ENCODE measurements around the gene TMBIM1. TPM values are rescaled to one million over a fixed set of nuclear protein-coding genes. Genes with fewer than 3 reads are reported as not detected.

The TMBIM1 gene
- total and polyA plus RNA-seq, 5 experiments from 2014 or later, result 75.8 to 114 (median 95.1) TPM

- Mint-ChIP-seq H3K27me3 (no peaks in the 10 kb centered on the region), H3K4me1 (peaks cover 9 to 19% (median 16%) of the 10 kb centered on the region in 4 donors), H3K4me3 (no peak overlapping the region), H3K27ac (peak overlapping the region in 3 of 10 donors; percentile 6 to 34 (median 33)), H3K36me3 (no peaks in the 10 kb centered on the region), H3K9me3 (no peaks in the 10 kb centered on the region)
- DNase-seq (no peak), ATAC-seq (no peak)
- POLR2A ChIA-PET, result interaction anchor here (0.8 to 4.8 kb wide), 8 partner anchors 12 to 91 kb away, joined by 3 to 27 read pairs (median 3); partner anchors contain the start of genes AAMP, CATIP and PNKD
Measured at GRCh38 chr2:218298314-218298875, 6.1 kb upstream of the TMBIM1 start.

- DNase-seq (no peak), ATAC-seq (no peak)
- Mint-ChIP-seq H3K27ac (peak overlapping the region in 1 of 10 donors; percentile 68), H3K36me3 (no peaks in the 10 kb centered on the region), H3K4me1 (peaks cover 9 to 28% (median 25%) of the 10 kb centered on the region in 4 donors), H3K27me3 (no peaks in the 10 kb centered on the region), H3K9me3 (no peaks in the 10 kb centered on the region), H3K4me3 (no peak overlapping the region)
- POLR2A ChIA-PET, result interaction anchor here (0.6 to 4.8 kb wide), 5 partner anchors 11 to 356 kb away, joined by 3 to 27 read pairs (median 12); partner anchors contain the start of genes AAMP, CATIP and PNKD
Measured at GRCh38 chr2:218296847-218297246, 4.5 kb upstream of the TMBIM1 start.

- Mint-ChIP-seq H3K27ac (no peak overlapping the region), H3K4me3 (no peak overlapping the region), H3K4me1 (peaks cover 12 to 28% (median 24%) of the 10 kb centered on the region in 4 donors), H3K36me3 (no peaks in the 10 kb centered on the region), H3K9me3 (no peaks in the 10 kb centered on the region), H3K27me3 (no peaks in the 10 kb centered on the region)
- POLR2A ChIA-PET, result interaction anchor here (0.6 to 4.8 kb wide), 6 partner anchors 10 to 357 kb away, joined by 3 to 27 read pairs (median 8); partner anchors contain the start of genes AAMP, CATIP and PNKD
- ATAC-seq, result no peak
- no peak for DNase-seq
Measured at GRCh38 chr2:218296200-218296599, 3.9 kb upstream of the TMBIM1 start.

GRCh38 chr2:218295029-218295428 lies 2.7 kb upstream of the TMBIM1 start:
- ATAC-seq (no peak), DNase-seq (peak in 1 of 10 donors; percentile 19)
- Mint-ChIP-seq H3K27me3 (no peaks in the 10 kb centered on the region), H3K9me3 (no peaks in the 10 kb centered on the region), H3K36me3 (no peaks in the 10 kb centered on the region), H3K4me3 (no peak overlapping the region), H3K27ac (peak overlapping the region in 2 of 10 donors; percentile 19 to 21), H3K4me1 (peaks cover 19 to 38% (median 33%) of the 10 kb centered on the region in 4 donors)
- POLR2A ChIA-PET, result interaction anchor here (0.8 to 4.8 kb wide), 4 partner anchors 22 to 101 kb away, joined by 3 to 27 read pairs (median 10); partner anchors contain the start of genes AAMP, CATIP and PNKD

- ATAC-seq, result no peak
- peaks cover 22 to 43% (median 38%) of the 10 kb centered on the region in 4 donors for H3K4me1 Mint-ChIP-seq
- H3K27ac Mint-ChIP-seq, result peak overlapping the region in 6 of 10 donors; percentile 25 to 67 (median 38)
- no peaks in the 10 kb centered on the region for H3K36me3 Mint-ChIP-seq
- no peaks in the 10 kb centered on the region for H3K27me3 Mint-ChIP-seq
- peak in 1 of 10 donors; percentile 14 for DNase-seq
- no peak overlapping the region for H3K4me3 Mint-ChIP-seq
- no peaks in the 10 kb centered on the region for H3K9me3 Mint-ChIP-seq
- POLR2A ChIA-PET, result interaction anchor here (0.6 to 1.0 kb wide), 2 partner anchors 74 to 105 kb away, joined by 3 read pairs; partner anchors contain the start of gene CTDSP1
Measured at GRCh38 chr2:218294430-218295022, 2.2 kb upstream of the TMBIM1 start.

- peaks cover 25 to 50% (median 44%) of the 10 kb centered on the region in 4 donors for H3K4me1 Mint-ChIP-seq
- ATAC-seq, result no peak
- no peaks in the 10 kb centered on the region for H3K9me3 Mint-ChIP-seq
- peak overlapping the region in 5 of 10 donors; percentile 22 to 52 (median 24) for H3K4me3 Mint-ChIP-seq
- peak in 1 of 10 donors; percentile 45 for DNase-seq
- H3K27me3 Mint-ChIP-seq, result no peaks in the 10 kb centered on the region
- peak overlapping the region in 8 of 10 donors; percentile 36 to 96 (median 67) for H3K27ac Mint-ChIP-seq
- no peaks in the 10 kb centered on the region for H3K36me3 Mint-ChIP-seq
- POLR2A ChIA-PET, result interaction anchor here (0.6 to 4.1 kb wide), 9 partner anchors 19 to 116 kb away, joined by 3 to 34 read pairs (median 4); partner anchors contain the start of gene CTDSP1
Measured at GRCh38 chr2:218293715-218294429, 1.6 kb upstream of the TMBIM1 start.

GRCh38 chr2:218291318-218292047 lies 820 bp downstream of the TMBIM1 start:
- DNase-seq (peak in 1 of 10 donors; percentile 20), ATAC-seq (peak in 1 of 2 donors; percentile 1)
- Mint-ChIP-seq H3K27me3 (no peaks in the 10 kb centered on the region), H3K4me3 (peak overlapping the region; percentile 87 to 99 (median 96)), H3K27ac (peak overlapping the region; percentile 97 to 99 (median 98)), H3K36me3 (peaks cover 0 to 2% (median 0%) of the 10 kb centered on the region in 3 donors), H3K9me3 (no peaks in the 10 kb centered on the region), H3K4me1 (peaks cover 36 to 73% (median 68%) of the 10 kb centered on the region in 4 donors)
- POLR2A ChIA-PET, result interaction anchor here (0.8 to 9.8 kb wide), 13 partner anchors 8 to 115 kb away, joined by 3 to 206 read pairs (median 5); partner anchors contain the start of genes AAMP, CATIP and PNKD

GRCh38 chr2:218290316-218291261 lies 1.7 kb downstream of the TMBIM1 start:
- H3K4me1 Mint-ChIP-seq, result peaks cover 41 to 82% (median 77%) of the 10 kb centered on the region in 4 donors
- peak; percentile 22 to 24 for ATAC-seq
- H3K27ac Mint-ChIP-seq, result peak overlapping the region; percentile 97 to 99 (median 98)
- DNase-seq, result peak; percentile 26 to 74 (median 40)
- POLR2A ChIA-PET, result interaction anchor here (0.7 to 9.8 kb wide), 13 partner anchors 8 to 116 kb away, joined by 3 to 206 read pairs (median 4); partner anchors contain the start of genes AAMP and PNKD
- peak overlapping the region; percentile 87 to 99 (median 96) for H3K4me3 Mint-ChIP-seq
- H3K27me3 Mint-ChIP-seq, result no peaks in the 10 kb centered on the region
- H3K36me3 Mint-ChIP-seq, result peaks cover 0 to 2% (median 0%) of the 10 kb centered on the region in 3 donors
- no peaks in the 10 kb centered on the region for H3K9me3 Mint-ChIP-seq

GRCh38 chr2:218289639-218290315 lies 2.5 kb downstream of the TMBIM1 start:
- H3K27ac Mint-ChIP-seq, result peak overlapping the region; percentile 97 to 99 (median 98)

More at GRCh38 chr2:218289639-218290315, 2.5 kb downstream of the TMBIM1 start:
- POLR2A ChIA-PET, result interaction anchor here (1.0 to 9.8 kb wide), 7 partner anchors 9 to 115 kb away, joined by 3 to 206 read pairs (median 5); partner anchors contain the start of genes AAMP and PNKD
- Mint-ChIP-seq H3K27me3 (no peaks in the 10 kb centered on the region), H3K4me1 (peaks cover 46 to 89% (median 85%) of the 10 kb centered on the region in 4 donors), H3K4me3 (peak overlapping the region; percentile 87 to 99 (median 96)), H3K9me3 (no peaks in the 10 kb centered on the region), H3K36me3 (peaks cover 0 to 2% (median 0%) of the 10 kb centered on the region in 3 donors)
- DNase-seq, result no peak
- ATAC-seq, result no peak

All from naive thymus-derived CD8-positive, alpha-beta T cell (primary cell).